Central memory CD8-positive, alpha-beta T cell (primary cell): ENCODE results near the gene GRM5.

Experiments used
- ATAC-seq: fragments of 150-1000 bp; cut with Tn5 transposase; replicated peaks from 2 replicates; pipeline ENCODE4 v1.10.0; 2022; ENCODE audit warnings: mild to moderate bottlenecking, moderate FRiP score, moderate number of reproducible peaks; ENCODE audit not compliant: poor library complexity, severe bottlenecking; ENCODE audit errors: extremely low read depth
- DNase-seq, 2 donors: peaks; one replicate each; pipeline ENCODE4 v3.0.0; 2021; ENCODE audit warnings: low spot score in 2 of 2
- H3K27ac Mint-ChIP-seq: one replicate; pipeline ENCODE4 v1.8.0; 2022; ENCODE audit warnings: low read depth, mild to moderate bottlenecking, moderate library complexity, mixed read lengths
- H3K27me3 Mint-ChIP-seq: one replicate; pipeline ENCODE4 v1.8.0; 2022; ENCODE audit warnings: mixed read lengths
- H3K36me3 Mint-ChIP-seq: one replicate; pipeline ENCODE4 v1.8.0; 2022; ENCODE audit warnings: mild to moderate bottlenecking, moderate library complexity, mixed read lengths; ENCODE audit not compliant: insufficient read depth
- H3K4me1 Mint-ChIP-seq: one replicate; pipeline ENCODE4 v1.8.0; 2022; ENCODE audit warnings: mixed read lengths
- H3K4me3 Mint-ChIP-seq: one replicate; pipeline ENCODE4 v1.8.0; 2022; ENCODE audit warnings: mild to moderate bottlenecking, moderate library complexity, mixed read lengths
- H3K9me3 Mint-ChIP-seq: one replicate; pipeline ENCODE4 v1.8.0; 2022; ENCODE audit warnings: mixed read lengths

GRM5 gene

DNA sequence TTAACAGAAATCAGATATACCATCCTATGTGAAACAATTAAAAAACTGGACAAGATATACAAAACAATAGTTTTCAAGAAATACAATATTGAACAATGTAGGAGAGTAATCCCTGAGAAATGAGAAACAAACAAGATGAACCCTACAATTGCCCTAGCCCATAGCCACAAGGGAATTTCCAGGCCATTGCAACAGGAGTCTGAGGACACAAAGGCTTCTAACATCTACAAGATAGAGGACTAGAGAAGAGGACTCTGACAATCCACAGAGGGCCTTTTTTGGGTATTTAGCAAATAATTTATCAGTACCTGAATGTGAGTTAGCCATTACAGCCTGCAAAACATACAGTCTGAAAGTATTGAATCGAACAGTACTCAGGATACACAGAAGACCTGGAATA, 251.7 kb downstream of the GRM5 start:
- Mint-ChIP-seq H3K4me3 (no peak overlapping the region), H3K36me3 (no peaks in the 10 kb centered on the region), H3K9me3 (no peaks in the 10 kb centered on the region), H3K27ac (no peak overlapping the region), H3K4me1 (peaks cover 5% of the 10 kb centered on the region), H3K27me3 (no peaks in the 10 kb centered on the region)
- no peak for ATAC-seq
- DNase-seq, result no peak

DNA sequence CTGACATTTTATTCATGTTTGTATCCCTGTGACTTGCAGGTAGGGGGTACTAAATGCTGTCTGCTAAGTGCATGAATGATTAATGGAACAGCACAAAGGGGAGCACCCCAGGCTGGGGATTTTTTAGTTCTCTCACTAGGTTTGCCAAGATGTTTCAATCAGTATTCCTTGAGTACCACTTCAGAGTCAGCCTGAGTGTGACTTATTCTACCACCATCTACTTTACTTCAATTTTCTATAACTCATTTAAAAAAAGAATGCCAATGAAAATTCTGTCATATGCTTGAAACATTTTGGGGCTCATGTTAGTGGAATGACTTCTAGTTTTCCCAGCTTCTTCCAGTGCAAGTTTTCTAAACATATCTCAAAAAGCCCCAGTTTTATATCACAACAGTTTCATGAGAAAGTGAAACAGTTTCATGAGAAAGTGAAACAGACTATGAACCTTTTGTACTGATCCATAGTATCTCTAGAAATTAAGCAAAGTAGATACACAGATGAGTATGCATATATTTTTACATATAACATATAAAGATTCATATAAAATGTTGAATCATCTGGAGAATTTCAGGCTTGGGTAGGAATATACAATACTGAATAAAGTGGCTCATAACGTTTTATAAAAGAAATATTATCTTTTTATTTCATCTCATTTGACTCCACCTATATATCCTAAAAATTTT, 252.4 kb downstream of the GRM5 start:
- H3K27ac Mint-ChIP-seq, result no peak overlapping the region
- no peak overlapping the region for H3K4me3 Mint-ChIP-seq
- no peak for DNase-seq
- H3K4me1 Mint-ChIP-seq, result peaks cover 5% of the 10 kb centered on the region
- no peaks in the 10 kb centered on the region for H3K9me3 Mint-ChIP-seq
- H3K27me3 Mint-ChIP-seq, result no peaks in the 10 kb centered on the region
- H3K36me3 Mint-ChIP-seq, result no peaks in the 10 kb centered on the region
- ATAC-seq, result no peak

- no peak for DNase-seq
- no peak overlapping the region for H3K4me3 Mint-ChIP-seq
- ATAC-seq, result no peak
- H3K36me3 Mint-ChIP-seq, result no peaks in the 10 kb centered on the region
- peaks cover 4% of the 10 kb centered on the region for H3K4me1 Mint-ChIP-seq
- no peaks in the 10 kb centered on the region for H3K9me3 Mint-ChIP-seq
- no peaks in the 10 kb centered on the region for H3K27me3 Mint-ChIP-seq
- H3K27ac Mint-ChIP-seq, result no peak overlapping the region
Observed at GRCh38 chr11:88810420-88811097, 255.2 kb downstream of the GRM5 start.

DNA sequence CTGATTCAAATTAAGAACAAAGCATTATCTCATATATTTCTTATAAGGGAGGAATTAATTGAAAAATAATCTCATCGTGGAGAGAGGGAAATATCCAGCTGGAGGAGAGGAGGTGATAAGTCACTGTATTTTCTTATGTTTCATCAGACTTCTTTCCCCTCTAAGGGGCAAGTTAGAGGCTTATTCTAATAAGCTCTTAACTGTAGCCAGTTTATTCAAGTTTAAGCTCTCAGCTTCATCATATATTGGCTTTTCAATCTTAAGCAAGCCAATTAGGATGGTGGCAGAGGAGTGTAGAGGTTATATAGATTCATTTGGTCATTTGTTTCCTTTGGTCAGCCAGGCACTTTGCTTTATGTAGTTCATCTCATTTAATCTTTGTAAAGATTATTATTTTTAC, 256.7 kb downstream of the GRM5 start:
- ATAC-seq, result no peak
- no peak for DNase-seq
- Mint-ChIP-seq H3K27ac (no peak overlapping the region), H3K9me3 (no peaks in the 10 kb centered on the region), H3K27me3 (no peaks in the 10 kb centered on the region), H3K4me1 (no peaks in the 10 kb centered on the region), H3K36me3 (no peaks in the 10 kb centered on the region), H3K4me3 (no peak overlapping the region)

DNA sequence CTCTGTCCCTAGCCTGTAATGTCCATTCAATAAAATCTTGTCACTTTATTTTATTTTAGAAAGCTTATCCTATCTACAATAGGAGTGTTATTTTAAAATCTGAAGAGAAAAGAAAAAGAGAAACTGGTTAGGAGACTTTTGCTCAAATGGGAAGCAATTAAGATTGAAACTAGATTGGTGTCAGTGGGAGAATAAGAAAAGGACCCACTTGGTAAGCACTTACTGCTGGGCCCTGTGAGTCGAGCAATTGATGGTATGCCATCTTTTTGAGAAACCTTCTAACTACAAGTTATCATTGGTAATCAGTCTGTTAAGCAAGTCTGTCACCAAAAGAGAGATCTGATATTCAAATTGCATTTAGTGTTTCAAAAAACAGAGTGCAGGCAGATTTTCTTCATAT, 258.4 kb downstream of the GRM5 start:
- H3K27me3 Mint-ChIP-seq, result no peaks in the 10 kb centered on the region
- H3K36me3 Mint-ChIP-seq, result no peaks in the 10 kb centered on the region
- no peaks in the 10 kb centered on the region for H3K4me1 Mint-ChIP-seq
- no peak overlapping the region for H3K27ac Mint-ChIP-seq
- H3K4me3 Mint-ChIP-seq, result no peak overlapping the region
- DNase-seq, result no peak
- ATAC-seq, result no peak
- H3K9me3 Mint-ChIP-seq, result no peaks in the 10 kb centered on the region

DNA sequence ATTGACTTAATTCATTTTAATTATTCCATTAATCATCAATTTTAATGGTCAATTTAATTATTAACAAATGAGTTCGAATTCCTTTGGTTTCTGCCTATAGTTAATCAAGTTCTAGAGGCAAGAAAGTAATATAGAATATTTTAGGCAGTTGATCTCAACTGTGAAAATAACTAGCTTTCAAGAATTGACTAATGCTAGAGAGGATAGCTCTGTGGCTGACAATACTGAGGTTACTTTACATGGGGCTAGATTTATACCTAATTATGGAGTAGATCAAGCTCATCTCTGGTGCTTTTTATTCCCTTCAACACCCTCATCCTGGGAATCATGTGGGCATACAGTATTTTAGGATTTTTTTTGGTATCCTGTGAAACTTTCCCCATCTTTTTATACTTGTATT, 259.4 kb downstream of the GRM5 start:
- H3K36me3 Mint-ChIP-seq, result no peaks in the 10 kb centered on the region
- no peak overlapping the region for H3K27ac Mint-ChIP-seq
- no peaks in the 10 kb centered on the region for H3K4me1 Mint-ChIP-seq
- H3K4me3 Mint-ChIP-seq, result no peak overlapping the region
- DNase-seq, result no peak
- H3K27me3 Mint-ChIP-seq, result no peaks in the 10 kb centered on the region
- ATAC-seq, result no peak
- H3K9me3 Mint-ChIP-seq, result no peaks in the 10 kb centered on the region

DNA sequence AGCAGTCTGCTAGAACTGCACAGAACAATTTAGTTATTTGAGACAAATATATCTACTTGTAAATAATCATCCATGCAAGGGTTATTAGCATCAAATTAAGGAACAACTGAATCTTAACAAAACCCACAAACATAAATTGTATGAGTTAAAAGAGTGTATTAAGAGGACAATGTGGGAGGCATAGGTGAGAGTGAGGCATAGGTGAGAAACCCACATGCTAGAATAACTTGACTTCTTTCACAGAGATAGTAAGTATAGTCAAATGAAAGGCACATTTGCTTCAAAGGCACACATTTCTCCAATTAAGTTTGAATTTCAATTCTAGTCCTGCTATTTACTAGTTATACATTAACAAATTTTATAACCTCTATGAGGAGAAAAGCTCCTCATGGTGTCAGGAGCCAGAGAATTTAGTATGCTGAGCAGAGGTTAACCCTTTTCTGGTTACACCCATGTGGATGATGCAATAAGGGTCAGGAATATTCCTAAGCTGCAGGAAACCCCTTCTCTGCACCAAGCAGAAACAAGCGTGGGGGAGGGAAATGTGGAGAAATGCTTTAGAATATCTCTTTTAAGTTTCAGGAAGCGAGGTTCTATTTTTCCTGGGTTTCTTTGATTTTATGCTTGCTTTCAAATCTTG, 264.2 kb downstream of the GRM5 start:
- no peaks in the 10 kb centered on the region for H3K9me3 Mint-ChIP-seq
- H3K27me3 Mint-ChIP-seq, result no peaks in the 10 kb centered on the region
- no peaks in the 10 kb centered on the region for H3K36me3 Mint-ChIP-seq
- ATAC-seq, result no peak
- DNase-seq, result no peak
- no peak overlapping the region for H3K27ac Mint-ChIP-seq
- H3K4me3 Mint-ChIP-seq, result no peak overlapping the region
- no peaks in the 10 kb centered on the region for H3K4me1 Mint-ChIP-seq

DNA sequence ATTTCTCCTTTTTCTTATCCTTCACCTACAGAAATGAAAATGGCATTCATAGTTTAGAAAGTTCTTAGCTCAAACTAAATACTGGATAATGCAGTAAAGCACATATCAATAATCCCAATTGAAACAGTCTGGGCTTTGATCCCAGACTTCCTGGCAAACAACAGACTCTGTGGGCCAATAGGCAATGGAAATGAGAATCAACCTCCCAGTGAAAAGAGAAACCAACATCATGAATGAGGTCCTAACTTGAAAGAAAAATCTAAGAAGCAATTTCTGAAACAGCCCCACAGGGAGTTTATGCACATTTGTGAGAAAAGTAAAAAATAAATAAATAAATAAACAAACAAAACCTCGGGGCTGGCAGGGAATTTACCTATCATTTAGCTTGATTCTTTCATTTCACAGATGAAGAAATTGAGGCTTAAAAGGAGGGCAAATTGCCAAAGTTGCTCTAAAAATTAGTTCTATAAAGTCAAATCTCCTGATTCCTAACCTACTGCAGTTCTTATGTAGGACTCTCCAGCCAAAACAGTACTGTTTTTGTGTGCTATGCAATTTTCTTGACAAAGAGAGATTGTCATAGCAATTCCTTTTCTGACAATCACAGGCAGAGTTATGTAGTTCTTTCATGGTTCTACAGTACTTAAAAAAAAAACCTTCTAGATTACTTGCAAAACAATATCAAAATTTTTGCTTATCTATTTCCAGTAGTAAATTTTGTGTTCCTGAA, 265.8 kb downstream of the GRM5 start:
- no peak overlapping the region for H3K4me3 Mint-ChIP-seq
- no peak for DNase-seq
- no peaks in the 10 kb centered on the region for H3K4me1 Mint-ChIP-seq
- no peak overlapping the region for H3K27ac Mint-ChIP-seq
- H3K36me3 Mint-ChIP-seq, result no peaks in the 10 kb centered on the region
- no peaks in the 10 kb centered on the region for H3K27me3 Mint-ChIP-seq
- H3K9me3 Mint-ChIP-seq, result no peaks in the 10 kb centered on the region
- ATAC-seq, result no peak

- Mint-ChIP-seq H3K27me3 (no peaks in the 10 kb centered on the region), H3K4me3 (no peak overlapping the region), H3K27ac (no peak overlapping the region), H3K36me3 (no peaks in the 10 kb centered on the region), H3K9me3 (no peaks in the 10 kb centered on the region), H3K4me1 (no peaks in the 10 kb centered on the region)
- DNase-seq (no peak), ATAC-seq (no peak)
Observed at GRCh38 chr11:88790182-88790581, 275.6 kb downstream of the GRM5 start.

DNA sequence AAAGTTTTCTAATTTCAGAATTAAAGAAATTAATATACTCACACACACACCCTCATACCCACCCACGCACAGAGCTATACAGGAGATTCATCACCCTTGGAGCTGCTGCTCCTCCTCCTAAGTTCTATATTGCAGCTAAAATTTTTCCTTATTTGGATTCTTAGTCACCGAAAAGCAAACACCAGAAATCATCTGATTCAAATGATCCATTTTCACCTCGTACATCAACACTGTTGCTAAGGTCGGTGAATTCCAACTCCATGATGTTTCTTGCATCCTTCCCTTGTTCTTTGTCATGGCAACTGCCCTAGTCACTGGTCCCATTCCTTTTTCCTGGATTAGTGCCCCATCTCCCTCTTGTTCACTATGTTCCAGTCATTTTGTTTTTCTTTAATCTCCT, 286.2 kb downstream of the GRM5 start:
- peaks cover 6% of the 10 kb centered on the region for H3K9me3 Mint-ChIP-seq
- H3K27ac Mint-ChIP-seq, result no peak overlapping the region
- H3K27me3 Mint-ChIP-seq, result peaks cover 10% of the 10 kb centered on the region
- no peaks in the 10 kb centered on the region for H3K36me3 Mint-ChIP-seq
- no peaks in the 10 kb centered on the region for H3K4me1 Mint-ChIP-seq
- DNase-seq (no peak), ATAC-seq (no peak)
- no peak overlapping the region for H3K4me3 Mint-ChIP-seq

DNA sequence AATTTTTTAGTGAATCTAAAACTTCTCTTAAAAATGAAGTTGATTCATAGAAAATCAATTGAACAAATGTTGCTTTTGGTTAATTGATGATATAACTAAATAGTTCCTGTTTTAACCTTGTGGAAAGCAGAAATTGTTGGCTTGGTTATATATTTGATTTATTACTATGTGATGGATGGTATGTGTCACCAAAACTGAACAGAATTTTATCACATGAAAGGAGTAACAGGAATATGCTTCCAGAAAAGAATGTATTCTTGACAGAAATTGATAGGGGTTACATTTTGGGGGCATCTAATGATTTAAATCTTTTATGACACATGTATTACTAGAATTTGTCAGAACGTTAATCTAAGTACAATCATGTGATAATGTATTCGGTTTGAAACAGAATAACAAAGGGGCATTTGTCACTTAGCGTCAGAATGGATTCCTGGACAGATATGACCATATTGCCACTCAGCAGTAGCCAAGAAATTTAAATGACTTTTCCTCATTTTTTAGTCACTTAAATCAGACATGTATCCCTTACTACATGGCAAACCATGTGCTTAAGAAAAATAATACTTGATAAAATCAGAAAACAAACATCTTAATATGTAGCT, 295.2 kb downstream of the GRM5 start:
- Mint-ChIP-seq H3K9me3 (peaks cover 4% of the 10 kb centered on the region), H3K27me3 (no peaks in the 10 kb centered on the region), H3K4me1 (no peaks in the 10 kb centered on the region), H3K4me3 (no peak overlapping the region), H3K36me3 (no peaks in the 10 kb centered on the region), H3K27ac (no peak overlapping the region)
- no peak for ATAC-seq
- no peak for DNase-seq

DNA sequence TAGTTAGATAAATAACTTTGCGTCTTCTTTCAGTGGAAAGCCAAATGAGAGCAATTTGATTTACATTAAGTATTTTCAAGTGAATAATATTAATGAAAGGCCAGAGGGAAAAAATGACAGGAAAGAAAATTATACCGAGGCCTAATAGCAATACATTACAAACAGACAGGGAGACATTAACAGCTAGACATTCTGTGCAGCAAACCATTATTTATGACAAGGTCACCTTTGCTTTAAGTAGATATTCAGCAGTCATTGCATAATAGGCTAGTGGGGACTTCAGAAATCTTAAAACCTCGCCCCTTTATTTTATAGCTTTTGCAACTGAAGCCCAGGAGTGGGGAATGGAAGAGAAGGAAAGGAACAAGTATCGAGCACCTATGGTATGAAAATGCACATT, 321.6 kb downstream of the GRM5 start:
- ATAC-seq (no peak), DNase-seq (no peak)
- H3K27ac Mint-ChIP-seq, result no peak overlapping the region
- H3K36me3 Mint-ChIP-seq, result no peaks in the 10 kb centered on the region
- peaks cover 7% of the 10 kb centered on the region for H3K9me3 Mint-ChIP-seq
- no peaks in the 10 kb centered on the region for H3K4me1 Mint-ChIP-seq
- H3K4me3 Mint-ChIP-seq, result no peak overlapping the region
- H3K27me3 Mint-ChIP-seq, result no peaks in the 10 kb centered on the region
